Neutrophil (primary cell): ENCODE measurements around the gene ST8SIA5.

Source experiments
- H3K27ac ChIP-seq: fragments of 200-600 bp; sonication (generic); 2 replicates; pipeline ENCODE4 v1.5.1; 2016; ENCODE audit warnings: mild to moderate bottlenecking, moderate library complexity
- H3K27me3 ChIP-seq: fragments of 200-600 bp; sonication (generic); 2 replicates; pipeline ENCODE4 v1.6.0; 2016; ENCODE audit warnings: mild to moderate bottlenecking
- H3K36me3 ChIP-seq: fragments of 200-600 bp; sonication (generic); 2 replicates; pipeline ENCODE4 v1.5.1; 2017
- H3K4me1 ChIP-seq, 2 experiments: fragments of 200-600 bp in 1 of 2; sonication (generic) in 1 of 2; 1 replicate in 1 of 2; 2 replicates in 1 of 2; pipeline versions ENCODE4 v1.5.1 to v1.6.1; 2013 to 2016; ENCODE audit warnings: low read depth in 1 of 2, low read length in 1 of 2, mild to moderate bottlenecking in 1 of 2, moderate library complexity in 1 of 2; ENCODE audit not compliant: control insufficient read depth in 1 of 2, insufficient read depth in 1 of 2
- H3K4me3 ChIP-seq, 2 experiments: fragments of 200-600 bp in 1 of 2; sonication (generic) in 1 of 2; 1 replicate in 1 of 2; 2 replicates in 1 of 2; pipeline ENCODE4 v1.5.1; 2013 to 2016; ENCODE audit warnings: low read depth in 1 of 2, low read length in 1 of 2, mild to moderate bottlenecking in 1 of 2, moderate library complexity in 1 of 2
- H3K9me3 ChIP-seq: fragments of 200-600 bp; sonication (generic); 2 replicates; pipeline ENCODE4 v1.5.1; 2016
- TF ChIP-seq, protein P1 (sequence below): fragments of 200-600 bp; sonication (generic); IDR thresholded peaks from 2 replicates; pipeline ENCODE4 v1.5.1; 2016; ENCODE audit warnings: antibody characterized with exemption

The ST8SIA5 gene

GRCh38 chr18:46738491-46738890 lies 18.4 kb downstream of the ST8SIA5 start:
- Histone ChIP-seq H3K36me3 (no peaks in the 10 kb centered on the region), H3K4me3 (no peak overlapping the region), H3K27me3 (peaks cover 6% of the 10 kb centered on the region), H3K4me1 (no peaks in the 10 kb centered on the region), H3K27ac (no peak overlapping the region), H3K9me3 (no peaks in the 10 kb centered on the region)
- TF ChIP-seq, protein P1, sequence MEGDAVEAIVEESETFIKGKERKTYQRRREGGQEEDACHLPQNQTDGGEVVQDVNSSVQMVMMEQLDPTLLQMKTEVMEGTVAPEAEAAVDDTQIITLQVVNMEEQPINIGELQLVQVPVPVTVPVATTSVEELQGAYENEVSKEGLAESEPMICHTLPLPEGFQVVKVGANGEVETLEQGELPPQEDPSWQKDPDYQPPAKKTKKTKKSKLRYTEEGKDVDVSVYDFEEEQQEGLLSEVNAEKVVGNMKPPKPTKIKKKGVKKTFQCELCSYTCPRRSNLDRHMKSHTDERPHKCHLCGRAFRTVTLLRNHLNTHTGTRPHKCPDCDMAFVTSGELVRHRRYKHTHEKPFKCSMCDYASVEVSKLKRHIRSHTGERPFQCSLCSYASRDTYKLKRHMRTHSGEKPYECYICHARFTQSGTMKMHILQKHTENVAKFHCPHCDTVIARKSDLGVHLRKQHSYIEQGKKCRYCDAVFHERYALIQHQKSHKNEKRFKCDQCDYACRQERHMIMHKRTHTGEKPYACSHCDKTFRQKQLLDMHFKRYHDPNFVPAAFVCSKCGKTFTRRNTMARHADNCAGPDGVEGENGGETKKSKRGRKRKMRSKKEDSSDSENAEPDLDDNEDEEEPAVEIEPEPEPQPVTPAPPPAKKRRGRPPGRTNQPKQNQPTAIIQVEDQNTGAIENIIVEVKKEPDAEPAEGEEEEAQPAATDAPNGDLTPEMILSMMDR: no peak

DNA sequence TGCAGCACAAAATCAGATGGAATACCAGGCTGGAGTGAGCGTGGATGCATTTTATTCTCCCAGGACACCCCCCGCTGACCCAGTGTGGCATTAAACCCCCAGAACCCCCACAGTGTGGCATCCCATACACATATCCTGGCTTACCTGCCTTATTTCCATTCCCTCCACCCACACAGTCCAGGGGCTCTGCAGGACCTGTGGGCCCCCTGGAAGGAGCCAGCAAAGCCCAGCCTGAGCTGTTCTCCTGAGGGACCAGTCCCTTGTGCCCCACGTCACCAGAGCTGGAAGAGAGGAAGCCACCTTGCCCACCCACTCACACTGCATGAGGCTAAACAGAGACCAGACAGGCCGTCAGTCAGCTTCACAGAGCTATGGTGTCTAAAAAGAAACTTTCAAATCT lies 20.1 kb downstream of the ST8SIA5 start:
- peaks cover 6% of the 10 kb centered on the region for H3K27me3 ChIP-seq
- H3K4me1 ChIP-seq: no peaks in the 10 kb centered on the region
- TF ChIP-seq, protein P1: no peak
- H3K27ac ChIP-seq: no peak overlapping the region
- no peaks in the 10 kb centered on the region for H3K9me3 ChIP-seq
- no peaks in the 10 kb centered on the region for H3K36me3 ChIP-seq
- no peak overlapping the region for H3K4me3 ChIP-seq

DNA sequence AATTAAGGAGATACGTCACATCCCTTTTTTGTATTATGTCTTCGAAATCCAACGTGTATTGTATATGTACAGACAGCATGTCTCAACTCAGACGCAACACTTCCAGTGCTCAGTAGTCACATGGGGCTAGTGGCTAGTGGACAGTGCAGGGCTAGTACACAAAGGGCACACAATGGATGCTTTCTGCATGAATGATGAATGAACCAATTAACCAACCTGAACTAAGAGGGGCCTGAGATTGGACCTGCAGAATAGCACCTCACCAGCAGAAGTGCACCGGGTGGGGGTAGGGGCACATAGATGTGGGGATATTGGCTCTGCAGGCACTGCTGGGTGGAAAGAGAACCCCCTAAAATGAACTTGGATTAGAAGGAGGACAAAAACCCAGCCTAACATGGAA lies 20.7 kb downstream of the ST8SIA5 start:
- Histone ChIP-seq H3K4me1 (no peaks in the 10 kb centered on the region), H3K9me3 (no peaks in the 10 kb centered on the region), H3K4me3 (no peak overlapping the region), H3K27ac (no peak overlapping the region), H3K27me3 (peaks cover 6% of the 10 kb centered on the region), H3K36me3 (no peaks in the 10 kb centered on the region)
- TF ChIP-seq, protein P1: no peak

- Histone ChIP-seq H3K4me1 (no peaks in the 10 kb centered on the region), H3K9me3 (no peaks in the 10 kb centered on the region), H3K4me3 (no peak overlapping the region), H3K27me3 (peaks cover 6% of the 10 kb centered on the region), H3K36me3 (no peaks in the 10 kb centered on the region), H3K27ac (no peak overlapping the region)
- TF ChIP-seq, protein P1: no peak
Measured at GRCh38 chr18:46734981-46735380, 21.9 kb downstream of the ST8SIA5 start.

- Histone ChIP-seq H3K27me3 (peaks cover 6% of the 10 kb centered on the region), H3K4me3 (no peak overlapping the region), H3K36me3 (no peaks in the 10 kb centered on the region), H3K27ac (no peak overlapping the region), H3K9me3 (no peaks in the 10 kb centered on the region), H3K4me1 (no peaks in the 10 kb centered on the region)
- TF ChIP-seq, protein P1: no peak
Measured at GRCh38 chr18:46733872-46734271, 23.0 kb downstream of the ST8SIA5 start.

- H3K27ac ChIP-seq: no peak overlapping the region
- no peaks in the 10 kb centered on the region for H3K36me3 ChIP-seq
- no peaks in the 10 kb centered on the region for H3K4me1 ChIP-seq
- H3K9me3 ChIP-seq: no peaks in the 10 kb centered on the region
- TF ChIP-seq, protein P1: no peak
- H3K4me3 ChIP-seq: no peak overlapping the region
- peaks cover 6% of the 10 kb centered on the region for H3K27me3 ChIP-seq
Measured at GRCh38 chr18:46732801-46733200, 24.1 kb downstream of the ST8SIA5 start.
